GM19023 (cell line): Measurements from ENCODE around the gene PPP1R8.

Source experiments
- ATAC-seq: cut with Tn5 transposase; IDR thresholded peaks from one replicate; pipeline ENCODE4 v1.9.1; 2021; ENCODE audit warnings: mild to moderate bottlenecking, moderate library complexity; ENCODE audit not compliant: unreplicated experiment

Gene PPP1R8

GRCh38 chr1:27889506-27889905 is 58.9 kb downstream of the PPP1R8 start:
- ATAC-seq, result no peak

GRCh38 chr1:27891196-27891889 is 60.8 kb downstream of the PPP1R8 start:
- ATAC-seq, result no peak

GRCh38 chr1:27894521-27894920 is 63.9 kb downstream of the PPP1R8 start:
- ATAC-seq, result no peak
